Embryonic facial prominence (tissue), 1 donor: ENCODE data around the gene ZRSR2.
"Not testable (repeated sequence)": the region's sequence is repeated elsewhere in the genome, so short reads cannot be mapped to it uniquely, and the experiment has no call there.

Experiments
- DNase-seq: peaks from one replicate; pipeline ENCODE4 v3.0.0-alpha.2; 2016; ENCODE audit errors: extremely low spot score

ZRSR2 gene

GRCh38 chrX:15804563-15804962 lies 14.3 kb downstream of the ZRSR2 start:
- DNase-seq: no peak

GRCh38 chrX:15808254-15808653 lies 18.0 kb downstream of the ZRSR2 start:
- no peak for DNase-seq

GRCh38 chrX:15812192-15812938 lies 22.1 kb downstream of the ZRSR2 start:
- DNase-seq: no peak

DNA sequence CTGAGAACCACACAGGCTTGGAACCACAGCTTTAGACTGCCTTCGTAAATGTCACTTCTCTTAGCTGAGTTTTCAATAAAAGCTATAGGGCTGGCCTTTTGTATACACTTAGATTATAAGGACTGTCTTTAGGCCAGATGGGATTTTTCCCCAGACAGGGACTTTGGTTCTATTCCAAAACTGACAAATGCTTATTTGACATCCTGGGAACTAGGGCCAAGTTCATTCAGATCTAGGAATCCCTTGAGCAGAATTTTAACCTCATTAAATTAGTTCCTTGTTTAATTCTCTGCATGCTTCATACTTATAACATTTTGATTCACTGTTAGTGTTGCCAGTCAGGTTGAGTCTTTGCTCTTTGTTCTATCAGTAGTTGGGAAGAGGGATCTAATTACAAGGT lies 23.1 kb downstream of the ZRSR2 start:
- no peak for DNase-seq

GRCh38 chrX:15814771-15815365 lies 24.6 kb downstream of the ZRSR2 start:
- no peak for DNase-seq

- no peak for DNase-seq
Observed at GRCh38 chrX:15815779-15816437, 25.6 kb downstream of the ZRSR2 start.

DNA sequence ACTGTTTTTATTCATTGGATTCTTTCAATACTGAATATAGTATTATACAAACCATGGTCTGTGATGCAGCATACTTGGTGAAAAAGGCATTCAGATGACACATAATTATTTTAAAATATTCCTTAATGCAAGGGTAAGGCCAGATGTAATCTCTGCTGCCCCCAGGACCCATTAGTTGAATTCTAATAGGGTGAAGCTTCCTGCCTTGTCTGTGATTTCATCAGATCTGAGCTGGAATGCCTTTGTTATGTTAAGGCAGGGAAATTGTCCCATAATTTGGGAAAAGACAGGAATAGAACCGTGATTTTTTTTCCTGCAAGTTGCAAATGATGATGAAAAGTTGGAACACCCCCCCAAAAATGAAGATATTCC lies 26.1 kb downstream of the ZRSR2 start:
- no peak for DNase-seq

DNA sequence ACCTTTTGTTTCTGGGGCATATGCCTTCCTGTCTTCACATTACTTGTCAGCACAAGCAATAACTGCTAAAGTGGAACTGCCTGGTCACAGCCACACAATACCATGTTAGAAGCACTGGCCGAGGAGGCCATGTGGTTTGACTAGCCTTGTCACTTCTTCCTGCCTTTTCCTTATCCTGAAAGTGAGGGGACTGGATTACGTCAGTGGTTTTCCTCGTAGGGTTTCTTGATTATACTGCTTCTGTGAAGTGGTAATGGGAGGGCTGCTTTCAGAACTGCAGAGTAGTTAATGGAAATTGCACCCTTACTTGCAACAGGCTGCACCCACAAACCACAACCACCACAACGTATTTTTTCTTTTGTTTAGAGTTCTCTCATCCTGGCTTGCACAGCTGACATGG lies 26.6 kb downstream of the ZRSR2 start:
- DNase-seq: no peak

GRCh38 chrX:15820106-15821073 lies 30.1 kb downstream of the ZRSR2 start:
- DNase-seq: no peak

DNA sequence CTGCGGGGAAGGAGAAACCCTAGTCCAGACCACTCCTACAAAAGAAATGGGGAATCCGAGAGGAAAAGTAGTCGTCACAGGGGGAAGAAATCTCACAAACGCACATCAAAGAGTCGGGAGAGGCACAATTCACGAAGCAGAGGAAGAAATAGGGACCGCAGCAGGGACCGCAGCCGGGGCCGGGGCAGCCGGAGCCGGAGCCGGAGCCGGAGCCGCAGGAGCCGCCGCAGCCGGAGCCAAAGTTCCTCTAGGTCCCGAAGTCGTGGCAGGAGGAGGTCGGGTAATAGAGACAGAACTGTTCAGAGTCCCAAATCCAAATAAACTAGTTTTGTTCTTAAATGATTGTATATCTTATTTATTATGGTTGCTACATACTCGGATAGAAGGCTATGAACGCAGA lies 32.6 kb downstream of the ZRSR2 start:
- DNase-seq: no peak

GRCh38 chrX:15825936-15826335 lies 35.7 kb downstream of the ZRSR2 start:
- DNase-seq: no peak

- no peak for DNase-seq
Observed at GRCh38 chrX:15829217-15829616, 38.9 kb downstream of the ZRSR2 start.

DNA sequence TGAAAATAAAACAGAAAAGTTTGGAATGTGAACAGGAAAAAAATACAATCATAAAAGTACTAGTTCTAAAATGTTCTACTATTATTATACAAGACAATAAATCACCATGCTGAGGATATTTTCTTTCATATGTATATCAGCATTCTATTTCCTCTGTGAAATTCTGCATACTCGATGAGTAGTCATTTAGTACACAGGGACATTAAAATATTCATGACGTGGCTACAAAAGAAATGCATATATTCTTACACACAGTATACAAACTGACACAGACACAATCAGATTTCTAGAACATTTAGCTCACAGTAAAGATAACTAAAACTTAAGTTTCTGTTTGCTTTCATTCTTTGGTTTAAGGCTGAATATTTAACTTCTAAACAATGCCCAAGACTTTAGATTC lies 41.1 kb downstream of the ZRSR2 start:
- not testable (repeated sequence) for DNase-seq

DNA sequence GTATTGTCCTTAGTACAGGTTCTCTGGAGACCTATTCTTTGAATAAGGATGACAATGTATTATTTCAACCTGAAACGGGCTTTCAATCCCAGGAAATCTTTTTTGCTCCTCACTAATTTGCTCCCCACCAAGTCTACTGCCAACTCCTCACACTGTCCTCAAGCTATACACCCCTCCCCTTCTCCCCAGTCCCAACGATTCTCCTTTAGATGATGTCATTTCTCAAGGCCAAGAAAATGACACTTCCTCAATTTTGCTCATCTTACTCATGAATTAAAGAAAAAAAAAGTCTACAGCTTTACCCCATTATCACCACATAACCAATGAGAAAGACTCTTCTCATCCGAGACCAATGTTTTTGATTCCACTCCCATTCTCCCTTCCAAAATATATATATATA lies 43.8 kb downstream of the ZRSR2 start:
- no peak for DNase-seq

- no peak for DNase-seq
Observed at GRCh38 chrX:15834827-15835595, 44.7 kb downstream of the ZRSR2 start.

DNA sequence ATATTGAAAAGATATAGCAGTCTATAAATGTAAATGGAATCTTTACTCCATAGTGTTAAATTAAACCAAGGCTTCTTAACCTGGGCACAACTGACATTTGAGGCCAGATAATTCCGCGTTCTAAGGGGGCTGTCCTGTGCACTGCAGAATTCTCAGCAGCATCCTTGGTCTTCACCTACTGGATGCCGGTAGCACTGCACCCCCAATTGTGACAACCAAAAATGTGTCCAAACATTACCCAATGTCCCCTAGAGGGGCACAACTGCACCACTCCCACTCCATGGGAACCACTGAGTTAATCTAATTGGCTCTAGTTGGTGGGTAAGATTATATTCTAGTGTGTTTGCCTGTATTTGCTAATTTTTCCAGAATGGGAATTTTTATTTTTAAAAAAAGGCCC lies 47.7 kb downstream of the ZRSR2 start:
- no peak for DNase-seq

GRCh38 chrX:15841853-15842516 lies 51.7 kb downstream of the ZRSR2 start:
- DNase-seq: no peak

DNA sequence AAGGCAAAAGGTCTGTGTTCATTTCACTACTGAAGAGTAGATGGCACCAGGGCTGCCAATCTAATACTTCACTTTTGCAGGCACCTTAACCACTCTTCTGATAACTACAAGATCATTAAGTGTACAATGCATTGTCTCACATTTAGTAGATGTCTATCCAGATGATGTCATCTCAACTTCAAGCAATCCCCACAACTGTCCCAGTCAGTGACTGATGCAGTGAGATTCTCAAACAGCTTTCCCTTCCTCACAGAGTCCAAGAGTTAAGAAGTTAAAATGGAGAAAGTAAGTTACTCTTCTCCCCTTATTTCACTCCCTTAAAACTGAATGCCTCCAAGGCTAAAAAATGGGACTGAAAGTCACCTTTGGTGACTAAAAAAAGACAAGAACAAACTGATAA lies 53.7 kb downstream of the ZRSR2 start:
- DNase-seq: no peak

GRCh38 chrX:15848576-15848975 lies 58.3 kb downstream of the ZRSR2 start:
- DNase-seq: no peak

DNA sequence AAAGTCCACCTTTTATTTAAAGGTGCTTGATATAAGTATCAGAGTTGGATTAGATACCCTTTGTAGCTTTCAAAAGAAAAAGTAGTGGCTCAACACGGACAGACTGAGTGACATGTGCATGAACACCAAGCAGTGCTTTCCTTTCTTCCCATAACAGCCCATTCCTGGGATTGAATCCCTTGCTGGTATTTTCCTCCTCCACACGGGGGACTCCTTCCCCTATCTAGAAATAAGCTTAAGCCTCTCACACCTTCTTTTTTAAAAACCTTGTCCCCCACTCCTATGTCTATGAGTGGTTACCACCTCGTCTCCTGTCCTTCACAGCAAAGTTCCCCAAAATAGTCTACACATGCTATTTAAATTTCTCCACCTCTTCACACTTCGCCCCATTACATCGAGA lies 59.3 kb downstream of the ZRSR2 start:
- DNase-seq: no peak

DNA sequence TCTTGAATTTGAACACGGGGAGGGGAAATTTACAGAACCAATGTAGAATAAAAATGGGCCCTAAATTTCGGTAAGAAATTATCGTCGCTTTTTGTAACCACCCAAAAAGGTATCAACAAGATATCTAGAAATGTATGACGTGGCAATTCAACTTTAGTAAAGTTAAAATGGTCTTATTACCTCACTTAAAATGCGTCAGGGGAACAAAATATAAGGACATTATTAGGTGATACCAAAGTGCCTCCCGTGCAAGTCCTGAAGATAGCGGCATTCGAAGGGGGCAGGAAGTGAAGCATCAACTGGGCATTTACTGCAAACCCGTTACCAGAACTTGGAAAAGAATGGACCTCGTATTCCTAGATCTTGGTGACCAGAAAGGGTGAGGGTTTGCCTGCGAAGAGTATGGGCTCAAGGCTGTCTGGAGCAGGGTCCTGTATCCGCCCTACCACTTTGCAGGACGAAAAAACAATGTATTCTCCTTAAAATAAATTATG lies 63.3 kb downstream of the ZRSR2 start:
- no peak for DNase-seq
